ENCODE results near the gene SCAF1. TPM values are rescaled to one million over a fixed set of nuclear protein-coding genes. Genes with fewer than 3 reads are reported as not detected.

SCAF1 gene
- total and polyA plus RNA-seq, 2 experiments from 2014 or later, result 19.7 to 53.7 TPM

- peak overlapping the region; percentile 89; the same call in 1 of the 2 replicates for H2AFZ ChIP-seq
- no peaks in the 10 kb centered on the region for H3K9me2 ChIP-seq (ENCODE audit: insufficient read depth)
- H3F3A ChIP-seq (replicated peaks; ENCODE audit: low read depth), result peaks cover 21% of the 10 kb centered on the region
- TF ChIP-seq EZH2 (IDR thresholded peaks at IDR 0.05; ENCODE audit: low read depth, unreplicated experiment) (no peak), ETS1 (IDR thresholded peaks at IDR 0.05) (no peak), ZNF331 (CRISPR knock-in tag; IDR thresholded peaks at IDR 0.05; ENCODE audit: low read depth) (no peak), CTCF (conservative IDR thresholded peaks at IDR 0.05; ENCODE audit: low read depth in 2 of 2) (0 out of 4 replicates have a peak, but pooled peaks of 1 of the 2 experiments have one; percentile 8), NANOG (IDR thresholded peaks at IDR 0.05; ENCODE audit: borderline replicate concordance) (no peak)
- H3K4me2 ChIP-seq, result peak overlapping the region; percentile 83
- ATAC-seq (no peak), DNase-seq (ENCODE audit: low spot score) (peak; percentile 54)
- H3K4me1 Mint-ChIP-seq, result peaks cover 49% of the 10 kb centered on the region
- peaks cover 39% of the 10 kb centered on the region for H3K4me1 ChIP-seq (ENCODE audit: insufficient read depth)
- H4K20me1 ChIP-seq (replicated peaks; ENCODE audit: insufficient read depth), result peaks cover 13% of the 10 kb centered on the region
- H3K4me3 Mint-ChIP-seq, result peak overlapping the region; percentile 97
- H3K27me3 Mint-ChIP-seq (ENCODE audit: insufficient read depth, low read depth, poor library complexity), result peaks cover 36% of the 10 kb centered on the region
- H3K9me3 Mint-ChIP-seq, result no peaks in the 10 kb centered on the region
- H3K4me3 ChIP-seq, result peak overlapping the region; percentile 100
- peaks cover 23% of the 10 kb centered on the region for H3K36me3 Mint-ChIP-seq (ENCODE audit: low read depth)
- H3K27ac ChIP-seq (ENCODE audit: low read depth), result peak overlapping the region; percentile 96
- H3K27me3 ChIP-seq (ENCODE audit: insufficient read depth), result peaks cover 11% of the 10 kb centered on the region; the same call in 1 of the 2 replicates
- H3K79me2 ChIP-seq (replicated peaks; ENCODE audit: insufficient read depth), result peaks cover 26% of the 10 kb centered on the region
- H3K36me3 ChIP-seq (ENCODE audit: insufficient read depth), result no peaks in the 10 kb centered on the region; the same call in 1 of the 2 replicates
- H3K27ac Mint-ChIP-seq, result peak overlapping the region; percentile 96
Measured at GRCh38 chr19:49642492-49643035, 555 bp downstream of the SCAF1 start.

- Histone ChIP-seq H3K4me1 (ENCODE audit: insufficient read depth) (peaks cover 30% of the 10 kb centered on the region), H3F3A (replicated peaks; ENCODE audit: low read depth) (peaks cover 21% of the 10 kb centered on the region), H3K79me2 (replicated peaks; ENCODE audit: insufficient read depth) (peaks cover 26% of the 10 kb centered on the region), H4K20me1 (replicated peaks; ENCODE audit: insufficient read depth) (peaks cover 13% of the 10 kb centered on the region), H3K4me3 (peak overlapping the region; percentile 100; the same call in 1 of the 2 replicates), H3K36me3 (ENCODE audit: insufficient read depth) (no peaks in the 10 kb centered on the region; the same call in 1 of the 2 replicates), H3K9me2 (ENCODE audit: insufficient read depth) (no peaks in the 10 kb centered on the region), H3K4me2 (peak overlapping the region; percentile 83), H3K27ac (ENCODE audit: low read depth) (0 out of 2 replicates have a peak overlapping the region, but pooled peaks have one; percentile 96), H2AFZ (no peak overlapping the region), H3K27me3 (ENCODE audit: insufficient read depth) (peaks cover 11% of the 10 kb centered on the region; the same call in 1 of the 2 replicates)
- Mint-ChIP-seq H3K27me3 (ENCODE audit: insufficient read depth, low read depth, poor library complexity) (peaks cover 36% of the 10 kb centered on the region), H3K4me3 (peak overlapping the region; percentile 97), H3K27ac (no peak overlapping the region), H3K36me3 (ENCODE audit: low read depth) (peaks cover 23% of the 10 kb centered on the region), H3K4me1 (peaks cover 42% of the 10 kb centered on the region), H3K9me3 (no peaks in the 10 kb centered on the region)
- ATAC-seq, result no peak
- no peak for DNase-seq (ENCODE audit: low spot score)
- no peak for TF ChIP-seq ZNF462 (CRISPR knock-in tag; IDR thresholded peaks at IDR 0.05)
- no peak for TF ChIP-seq EZH2 (IDR thresholded peaks at IDR 0.05; ENCODE audit: low read depth, unreplicated experiment)
- TF ChIP-seq POLR2AphosphoS5 (IDR thresholded peaks at IDR 0.05; ENCODE audit: low read depth), result no peak
- no peak for TF ChIP-seq ETS1 (IDR thresholded peaks at IDR 0.05)
- no peak for TF ChIP-seq NANOG (IDR thresholded peaks at IDR 0.05; ENCODE audit: borderline replicate concordance)
- no peak for TF ChIP-seq CREB1 (CRISPR knock-in tag; IDR thresholded peaks at IDR 0.05; ENCODE audit: low read depth)
- TF ChIP-seq EZH2phosphoT487 (IDR thresholded peaks at IDR 0.05; ENCODE audit: unreplicated experiment), result no peak
- no peak for TF ChIP-seq JUNB (IDR thresholded peaks at IDR 0.05; ENCODE audit: unreplicated experiment)
Measured at GRCh38 chr19:49643466-49643865, 1.5 kb downstream of the SCAF1 start.

Data from GM23338 (cell line).